Large intestine (tissue), 3 donors: ENCODE results near the gene LSM2. TPM values are rescaled to one million over a fixed set of nuclear protein-coding genes. Genes with fewer than 3 reads are reported as not detected.

Experiments used
- DNase-seq, 2 donors: peaks; one replicate each; pipeline versions ENCODE4 v3.0.0 to v3.0.0-alpha.2; 2013
- H3K27ac ChIP-seq: one replicate; pipeline ENCODE4 v1.5.1; 2013; ENCODE audit warnings: low read length
- H3K27me3 ChIP-seq: 2 replicates; pipeline ENCODE4 v1.6.1; 2013; ENCODE audit warnings: low read length; ENCODE audit not compliant: control insufficient read depth, insufficient read depth
- H3K36me3 ChIP-seq: 2 replicates; pipeline ENCODE4 v1.6.1; 2013; ENCODE audit warnings: low read length; ENCODE audit not compliant: control insufficient read depth, insufficient read depth
- H3K4me1 ChIP-seq: one replicate; pipeline ENCODE4 v1.6.1; 2013; ENCODE audit warnings: low read length; ENCODE audit not compliant: control insufficient read depth, insufficient read depth
- H3K4me3 ChIP-seq: one replicate; pipeline ENCODE4 v1.5.1; 2013; ENCODE audit warnings: low read length
- H3K9me3 ChIP-seq: one replicate; pipeline ENCODE4 v1.6.1; 2013; ENCODE audit warnings: mild to moderate bottlenecking, low read depth, low read length, moderate library complexity; ENCODE audit not compliant: control insufficient read depth
- WGBS: methylation state at CpG from one replicate; pipeline ENCODE4 v1.1.5; 2013; ENCODE audit warnings: low lambda C conversion rate; ENCODE audit not compliant: insufficient coverage; 5-methylcytosine and 5-hydroxymethylcytosine counted together
- polyA plus RNA-seq: library from polyadenylated mRNA; unstranded; fragments of 120-200 nt; gene quantifications from one replicate; pipeline ENCODE4 v1.2.1, GENCODE V29; 2013

LSM2 gene
- polyA plus RNA-seq, 1 donor = 51.4 TPM

DNA sequence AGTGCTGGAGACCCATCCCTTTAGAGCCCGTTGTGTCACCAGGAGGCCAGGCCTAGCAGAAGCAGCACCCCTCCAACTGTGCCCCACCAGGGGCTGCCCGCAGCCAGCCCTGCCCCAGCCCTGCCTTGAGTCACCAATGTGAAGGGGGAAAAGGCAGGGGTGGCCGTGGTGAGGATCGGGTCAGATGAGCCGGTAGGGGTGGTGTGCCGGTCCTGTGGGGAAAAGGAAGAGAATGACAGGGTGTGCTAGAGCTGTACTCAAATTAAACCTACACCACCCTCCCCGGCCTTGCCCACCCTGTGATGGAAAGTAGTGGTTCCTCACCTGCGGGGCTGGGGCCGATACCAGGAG is 41.2 kb downstream of the LSM2 start:
- H3K4me1 ChIP-seq = peaks cover 41% of the 10 kb centered on the region
- H3K36me3 ChIP-seq = peaks cover 20% of the 10 kb centered on the region
- WGBS = no CpG with 5 or more reads among the region's 9 CpGs
- peak overlapping the region; percentile 19 for H3K27ac ChIP-seq
- peak overlapping the region; percentile 49 for H3K4me3 ChIP-seq
- DNase-seq = no peak
- no peaks in the 10 kb centered on the region for H3K27me3 ChIP-seq
- no peaks in the 10 kb centered on the region for H3K9me3 ChIP-seq

DNA sequence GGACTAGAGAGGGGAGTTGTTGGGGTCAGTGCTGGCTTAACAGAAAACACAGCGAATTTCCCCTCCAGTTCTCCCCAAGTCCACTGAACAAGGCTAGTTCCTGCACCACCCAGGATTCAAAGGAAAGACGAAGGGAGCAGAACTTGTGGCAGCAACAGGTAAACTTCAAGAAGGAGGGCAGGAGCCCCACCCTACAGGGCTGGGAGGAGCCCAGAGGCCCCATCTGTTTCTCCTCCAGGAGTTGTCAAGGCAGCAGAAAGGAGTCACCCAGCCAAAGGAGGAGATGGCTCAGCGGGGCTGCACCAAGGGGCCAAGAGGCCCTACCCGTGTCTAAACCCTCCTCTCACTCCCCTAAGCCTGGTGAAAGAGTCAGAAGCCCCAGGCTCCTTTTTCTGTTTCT is 42.6 kb downstream of the LSM2 start:
- no CpG with 5 or more reads among the region's 4 CpGs for WGBS
- Histone ChIP-seq H3K4me1 (peaks cover 47% of the 10 kb centered on the region), H3K27me3 (no peaks in the 10 kb centered on the region), H3K4me3 (no peak overlapping the region), H3K27ac (no peak overlapping the region), H3K36me3 (peaks cover 31% of the 10 kb centered on the region), H3K9me3 (no peaks in the 10 kb centered on the region)
- DNase-seq = no peak

DNA sequence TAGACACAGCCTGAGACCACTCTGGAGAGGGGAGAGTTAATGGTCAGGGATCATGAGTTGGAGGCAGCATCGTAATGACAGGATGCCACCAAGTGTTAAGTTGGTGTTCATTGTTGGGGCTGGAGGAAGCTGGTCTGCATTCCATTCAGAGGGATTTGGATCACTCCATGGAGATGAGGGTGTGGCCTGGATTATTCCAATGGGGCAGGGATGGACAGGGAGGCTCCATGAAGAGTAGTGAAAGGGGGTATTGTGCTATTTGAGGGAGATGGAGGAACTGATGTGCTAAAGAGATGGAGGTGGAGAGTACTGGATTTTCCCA is 43.2 kb downstream of the LSM2 start:
- H3K4me3 ChIP-seq = no peak overlapping the region
- peak in 1 of 2 donors; percentile 56 for DNase-seq
- no peaks in the 10 kb centered on the region for H3K9me3 ChIP-seq
- H3K36me3 ChIP-seq = peaks cover 33% of the 10 kb centered on the region
- WGBS = no CpG with 5 or more reads among the region's 1 CpG
- H3K4me1 ChIP-seq = peaks cover 47% of the 10 kb centered on the region
- no peak overlapping the region for H3K27ac ChIP-seq
- H3K27me3 ChIP-seq = no peaks in the 10 kb centered on the region

DNA sequence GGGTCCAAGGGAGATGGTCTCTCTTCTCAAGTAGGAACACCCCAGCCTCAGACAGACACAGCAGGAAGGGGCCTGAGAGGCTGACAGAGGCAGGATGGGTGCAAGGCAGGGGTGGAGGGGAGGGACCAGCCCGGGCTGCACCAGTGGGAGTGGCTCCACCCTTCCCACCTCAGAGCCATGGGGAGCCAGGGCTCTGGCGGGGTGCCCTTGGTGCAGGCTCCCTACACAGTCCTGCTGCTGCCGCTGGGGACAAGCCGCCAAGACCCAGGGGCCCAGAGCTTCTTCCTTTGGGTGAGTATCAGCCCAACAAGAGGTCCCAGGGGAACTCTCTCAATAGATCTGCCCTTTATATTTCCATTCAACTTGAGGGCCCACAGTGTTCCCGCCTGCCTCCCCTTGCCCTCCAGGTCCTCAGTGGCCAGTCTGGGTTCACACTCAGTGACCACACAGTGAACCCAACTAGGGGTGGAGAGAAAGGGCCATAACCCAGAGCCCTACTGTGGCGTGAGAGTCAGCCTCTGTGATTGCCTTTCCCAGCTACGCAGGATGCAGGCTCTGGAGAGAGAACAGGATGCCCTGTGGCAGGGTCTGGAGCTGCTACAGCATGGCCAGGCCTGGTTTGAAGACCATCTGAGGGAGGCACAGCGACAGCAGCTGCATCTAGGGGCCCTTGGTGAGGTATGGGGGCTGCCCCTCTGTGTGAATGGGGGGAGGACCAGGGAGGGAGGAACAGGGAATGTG is 43.7 kb downstream of the LSM2 start:
- H3K36me3 ChIP-seq = peaks cover 33% of the 10 kb centered on the region
- H3K4me1 ChIP-seq = peaks cover 47% of the 10 kb centered on the region
- no peak overlapping the region for H3K4me3 ChIP-seq
- H3K9me3 ChIP-seq = no peaks in the 10 kb centered on the region
- no peak overlapping the region for H3K27ac ChIP-seq
- WGBS = no CpG with 5 or more reads among the region's 8 CpGs
- no peak for DNase-seq
- H3K27me3 ChIP-seq = no peaks in the 10 kb centered on the region

DNA sequence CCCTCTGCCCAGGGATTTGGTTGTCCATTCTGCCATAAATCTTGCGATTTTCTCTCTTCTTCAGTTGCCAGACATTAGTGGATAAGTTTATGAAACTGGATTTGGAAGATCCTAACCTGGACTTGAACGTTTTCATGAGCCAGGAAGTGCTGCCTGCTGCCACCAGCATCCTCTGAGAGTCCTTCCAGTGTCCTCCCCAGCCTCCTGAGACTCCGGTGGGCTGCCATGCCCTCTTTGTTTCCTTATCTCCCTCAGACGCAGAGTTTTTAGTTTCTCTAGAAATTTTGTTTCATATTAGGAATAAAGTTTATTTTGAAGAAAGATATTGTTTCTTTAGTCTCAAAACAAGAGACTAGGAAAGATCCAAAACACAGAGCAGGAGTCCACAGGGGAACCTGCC is 44.4 kb downstream of the LSM2 start, which contains the start of gene SAPCD1:
Gene SAPCD1 (plus strand): TSS at position 301 of the 400 bp plus-strand sequence. CDS start 399 bp downstream, outside the sequence.
- no CpG with 5 or more reads among the region's 4 CpGs for WGBS
- peaks cover 33% of the 10 kb centered on the region for H3K36me3 ChIP-seq

DNA sequence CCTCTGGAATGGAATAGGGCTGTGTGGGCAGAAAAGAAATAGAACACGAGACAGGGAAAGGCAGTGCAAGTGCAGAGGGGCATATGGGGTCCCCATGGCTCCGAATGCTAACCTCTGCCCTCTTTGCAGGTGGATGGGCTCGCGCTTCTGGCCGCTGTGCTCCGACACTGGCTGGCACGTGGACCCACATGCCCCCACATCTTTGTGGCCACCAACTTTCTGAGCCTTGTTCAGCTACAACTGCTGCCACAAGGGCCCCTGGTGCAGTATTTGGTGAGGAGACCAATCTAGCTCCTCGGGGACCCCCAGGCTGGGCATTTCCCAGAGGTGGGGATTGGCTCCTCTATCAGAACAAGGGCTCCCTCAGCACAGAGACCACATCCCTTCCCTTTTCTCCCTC is 45.4 kb downstream of the LSM2 start:
- H3K27ac ChIP-seq = peak overlapping the region; percentile 3
- H3K4me1 ChIP-seq = peaks cover 42% of the 10 kb centered on the region
- H3K27me3 ChIP-seq = no peaks in the 10 kb centered on the region
- WGBS = no CpG with 5 or more reads among the region's 8 CpGs
- peaks cover 33% of the 10 kb centered on the region for H3K36me3 ChIP-seq
- H3K9me3 ChIP-seq = no peaks in the 10 kb centered on the region
- H3K4me3 ChIP-seq = no peak overlapping the region
- no peak for DNase-seq

More for the DNA sequence above, 44.4 kb downstream of the LSM2 start, which contains the start of gene SAPCD1:
- peak within 1 kb of the TSS; percentile 3 for H3K27ac ChIP-seq
- H3K4me3 ChIP-seq = no peak within 1 kb of the TSS
- H3K9me3 ChIP-seq = no peaks in the 10 kb centered on the region
- H3K27me3 ChIP-seq = no peaks in the 10 kb centered on the region
- no peak for DNase-seq
- H3K4me1 ChIP-seq = peaks cover 47% of the 10 kb centered on the region

DNA sequence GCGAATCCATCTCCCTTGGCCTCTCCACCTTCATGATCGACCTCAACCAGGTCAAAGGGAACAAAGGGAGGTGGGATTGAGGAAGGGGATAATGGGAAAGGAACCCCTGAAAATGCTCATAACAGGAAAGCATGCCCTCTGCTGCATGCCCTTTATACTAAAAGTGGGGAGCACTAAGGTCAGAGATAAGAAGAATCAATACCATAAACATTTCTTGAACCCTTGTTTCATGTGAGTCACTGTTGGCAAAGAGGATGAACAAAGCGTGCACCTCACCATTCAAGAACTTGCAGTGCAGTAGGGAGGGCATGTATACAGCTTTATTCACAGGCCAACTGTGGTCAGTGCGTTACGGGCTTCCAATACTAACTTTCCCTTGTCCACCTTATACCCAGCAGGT is 46.0 kb downstream of the LSM2 start:
- Histone ChIP-seq H3K4me3 (no peak overlapping the region), H3K27me3 (no peaks in the 10 kb centered on the region), H3K9me3 (no peaks in the 10 kb centered on the region), H3K27ac (peak overlapping the region; percentile 3), H3K36me3 (peaks cover 33% of the 10 kb centered on the region), H3K4me1 (peaks cover 37% of the 10 kb centered on the region)
- no CpG with 5 or more reads among the region's 5 CpGs for WGBS
- peak in 1 of 2 donors; percentile 76 for DNase-seq

DNA sequence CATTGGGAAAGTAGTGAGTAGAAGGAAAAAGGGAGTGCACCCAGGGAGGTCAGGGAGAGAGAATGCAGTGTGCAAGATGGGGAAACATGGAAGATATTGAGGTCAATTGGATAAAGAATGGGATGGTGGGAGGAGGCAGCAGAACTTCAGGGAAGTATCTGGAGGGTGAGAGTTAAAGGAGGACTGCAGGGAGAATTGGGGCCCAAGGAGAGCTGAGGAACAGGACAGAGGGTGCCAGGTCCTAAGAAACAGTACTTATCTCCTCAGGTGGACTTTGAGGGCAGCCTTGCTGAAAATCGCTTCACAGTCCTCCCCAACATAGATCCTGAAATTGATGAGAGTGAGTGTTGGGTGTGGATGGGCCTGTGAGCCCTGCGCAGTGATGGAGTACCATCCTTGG is 48.5 kb downstream of the LSM2 start:
- no peaks in the 10 kb centered on the region for H3K27me3 ChIP-seq
- H3K4me3 ChIP-seq = no peak overlapping the region
- WGBS = no CpG with 5 or more reads among the region's 2 CpGs
- H3K27ac ChIP-seq = no peak overlapping the region
- peaks cover 19% of the 10 kb centered on the region for H3K4me1 ChIP-seq
- no peaks in the 10 kb centered on the region for H3K9me3 ChIP-seq
- no peak for DNase-seq
- peaks cover 32% of the 10 kb centered on the region for H3K36me3 ChIP-seq

DNA sequence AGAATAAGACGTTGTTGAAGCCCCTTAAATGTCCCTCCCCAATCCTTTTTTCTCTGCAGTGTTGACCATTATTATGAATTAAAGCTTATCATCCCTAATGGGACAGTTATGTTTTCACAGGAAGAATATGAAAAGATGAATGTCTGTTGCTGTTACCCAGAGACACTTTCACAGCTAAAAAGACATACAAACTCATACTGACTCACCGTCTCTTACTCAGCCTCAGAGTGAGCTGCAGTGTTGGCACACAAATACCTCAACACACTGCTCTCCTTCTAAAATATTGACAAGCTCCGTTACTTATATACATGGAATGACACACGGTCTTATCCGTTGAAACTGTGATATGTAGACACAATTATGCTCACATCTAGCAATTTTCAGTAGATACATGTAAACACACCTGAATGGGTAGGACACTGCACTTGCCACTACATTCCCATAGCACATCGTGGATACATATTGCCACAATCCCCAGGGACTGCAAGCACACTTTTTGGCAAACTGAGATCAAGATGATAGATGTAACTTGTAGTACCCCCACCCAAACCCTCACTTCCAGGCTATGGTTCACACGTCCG is 53.9 kb downstream of the LSM2 start:
- H3K4me3 ChIP-seq = no peak overlapping the region
- peaks cover 3% of the 10 kb centered on the region for H3K36me3 ChIP-seq
- no CpG with 5 or more reads among the region's 8 CpGs for WGBS
- no peak for DNase-seq
- H3K4me1 ChIP-seq = no peaks in the 10 kb centered on the region
- no peaks in the 10 kb centered on the region for H3K9me3 ChIP-seq
- H3K27ac ChIP-seq = no peak overlapping the region
- no peaks in the 10 kb centered on the region for H3K27me3 ChIP-seq

DNA sequence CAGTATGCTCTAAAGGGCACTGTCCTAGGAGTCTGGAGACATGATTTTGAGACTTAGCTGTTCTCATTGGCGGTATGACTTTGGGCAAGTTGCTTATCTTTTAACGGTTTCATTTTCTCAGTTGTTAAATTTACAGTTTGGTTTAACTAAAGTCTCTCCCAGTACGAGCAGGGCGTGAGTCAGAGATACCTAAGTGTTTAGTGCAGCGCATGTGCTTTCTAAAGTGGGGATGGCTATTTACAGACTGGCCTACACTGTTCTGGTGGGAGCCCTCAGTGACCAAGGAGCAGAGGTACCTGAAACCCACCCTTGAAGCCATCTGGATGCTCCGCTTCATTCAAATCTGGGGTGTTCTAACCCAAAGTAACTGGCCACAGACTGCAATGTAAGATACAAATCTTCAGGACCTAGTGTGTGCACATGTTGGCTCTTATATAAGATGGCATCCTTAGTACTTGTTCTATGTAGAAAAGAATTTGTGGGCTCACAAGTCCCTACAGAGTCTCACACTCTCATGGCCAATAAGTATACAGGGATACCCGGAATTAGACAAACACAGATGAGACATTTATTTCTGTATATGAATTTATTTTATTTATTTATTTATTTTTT is 56.2 kb downstream of the LSM2 start:
- no peak for DNase-seq
- H3K27ac ChIP-seq = no peak overlapping the region
- no peaks in the 10 kb centered on the region for H3K9me3 ChIP-seq
- H3K27me3 ChIP-seq = no peaks in the 10 kb centered on the region
- H3K4me3 ChIP-seq = no peak overlapping the region
- WGBS = 72% methylated on average over 2 of the region's 7 CpGs
- peaks cover 8% of the 10 kb centered on the region for H3K36me3 ChIP-seq
- H3K4me1 ChIP-seq = no peaks in the 10 kb centered on the region
